Cardiac muscle cell (in vitro differentiated cells and primary cell): Measurements from ENCODE around the gene SH3BP2. TPM values are rescaled to one million over a fixed set of nuclear protein-coding genes. Genes with fewer than 3 reads are reported as not detected.
"Not testable (repeated sequence)": the region's sequence is repeated elsewhere in the genome, so short reads cannot be mapped to it uniquely, and the experiment has no call there.

Experiments
- DNase-seq, 2 donors: peaks; one replicate each; pipeline versions ENCODE4 v3.0.0 to v3.0.0-alpha.2; 2010 to 2017; ENCODE audit warnings: low read depth in 1 of 2, low spot score in 1 of 2
- H3K27ac ChIP-seq: fragments of 200-600 bp; sonication (generic); 2 replicates; pipeline ENCODE4 v1.5.1; 2016
- H3K27me3 ChIP-seq: fragments of 200-600 bp; sonication (generic); 2 replicates; pipeline ENCODE4 v1.6.0; 2016; ENCODE audit warnings: control low read depth
- H3K36me3 ChIP-seq: fragments of 200-600 bp; sonication (generic); 2 replicates; pipeline ENCODE4 v1.5.1; 2016; ENCODE audit warnings: control low read depth
- H3K4me1 ChIP-seq: fragments of 200-600 bp; sonication (generic); 2 replicates; pipeline ENCODE4 v1.8.1; 2017; ENCODE audit warnings: low read depth, mild to moderate bottlenecking, mixed run types
- H3K4me3 ChIP-seq: fragments of 200-600 bp; sonication (generic); 2 replicates; pipeline ENCODE4 v1.5.1; 2016; ENCODE audit warnings: mild to moderate bottlenecking
- H3K9me3 ChIP-seq: fragments of 200-600 bp; sonication (generic); 2 replicates; pipeline ENCODE4 v1.5.1; 2017; ENCODE audit warnings: low read depth, mild to moderate bottlenecking, control low read depth
- polyA plus RNA-seq: library from polyadenylated mRNA; unstranded; fragments of >200 nt; fragmentation: Nextera tagmentation; extraction: Ambion mirVana; gene quantifications from 2 replicates; pipeline ENCODE4 v1.2.1, GENCODE V29; 2016
- total RNA-seq: library from RNA; depleted of rRNA; stranded (reverse); fragments of >200 nt; gene quantifications from 2 replicates; pipeline ENCODE4 v1.2.3, GENCODE V29; 2016
- TF ChIP-seq, protein P1 (sequence below): IDR thresholded peaks from 2 replicates; pipeline ENCODE4 v1.5.1; 2012; ENCODE audit warnings: low read depth, mild to moderate bottlenecking, low read length

SH3BP2 gene
- total and polyA plus RNA-seq, 2 experiments from 2014 or later = 8.5 to 31.7 TPM

DNA sequence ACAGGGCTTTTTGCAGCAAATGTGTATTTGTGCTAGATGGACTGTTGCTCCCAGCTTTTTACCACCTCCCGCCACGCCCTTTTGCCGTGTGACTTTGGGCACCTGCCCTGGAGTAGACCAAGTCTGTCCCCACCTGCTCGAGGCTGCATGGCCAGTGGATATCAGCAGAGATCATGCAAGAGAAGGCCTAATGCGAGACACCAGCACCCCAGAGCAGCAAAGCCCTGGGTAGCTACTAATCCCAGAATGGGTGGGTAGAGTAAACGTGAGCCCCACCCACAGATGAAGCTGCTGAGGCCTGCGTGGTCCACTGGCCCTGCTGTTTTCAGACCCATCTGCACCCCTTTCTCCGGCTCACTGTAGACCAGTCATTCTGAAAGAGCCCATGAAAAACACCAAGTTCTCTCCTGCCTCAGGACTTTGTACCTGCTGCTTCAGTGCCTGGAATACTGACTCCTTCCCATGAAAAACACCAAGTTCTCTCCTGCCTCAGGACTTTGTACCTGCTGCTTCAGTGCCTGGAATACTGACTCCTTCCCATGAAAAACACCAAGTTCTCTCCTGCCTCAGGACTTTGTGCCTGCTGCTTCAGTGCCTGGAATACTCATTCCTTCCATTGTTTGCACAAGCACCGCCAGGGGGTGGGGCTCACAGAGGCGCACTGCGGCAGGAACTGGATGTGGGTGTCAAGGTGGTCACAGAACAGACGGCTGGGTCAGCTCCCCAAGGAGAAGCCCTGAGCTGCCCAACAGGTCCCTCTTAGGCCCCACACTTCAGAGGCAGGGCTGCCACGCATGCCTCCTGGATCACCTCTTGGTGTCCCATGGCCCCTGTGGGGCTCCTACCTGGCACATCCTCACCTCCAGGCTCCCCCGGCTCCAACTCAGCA, 31.6 kb upstream of the SH3BP2 start:
- no peaks in the 10 kb centered on the region for H3K9me3 ChIP-seq
- H3K4me3 ChIP-seq = no peak overlapping the region
- no peak overlapping the region for H3K27ac ChIP-seq
- H3K36me3 ChIP-seq = no peaks in the 10 kb centered on the region
- H3K27me3 ChIP-seq = no peaks in the 10 kb centered on the region
- TF ChIP-seq, protein P1, sequence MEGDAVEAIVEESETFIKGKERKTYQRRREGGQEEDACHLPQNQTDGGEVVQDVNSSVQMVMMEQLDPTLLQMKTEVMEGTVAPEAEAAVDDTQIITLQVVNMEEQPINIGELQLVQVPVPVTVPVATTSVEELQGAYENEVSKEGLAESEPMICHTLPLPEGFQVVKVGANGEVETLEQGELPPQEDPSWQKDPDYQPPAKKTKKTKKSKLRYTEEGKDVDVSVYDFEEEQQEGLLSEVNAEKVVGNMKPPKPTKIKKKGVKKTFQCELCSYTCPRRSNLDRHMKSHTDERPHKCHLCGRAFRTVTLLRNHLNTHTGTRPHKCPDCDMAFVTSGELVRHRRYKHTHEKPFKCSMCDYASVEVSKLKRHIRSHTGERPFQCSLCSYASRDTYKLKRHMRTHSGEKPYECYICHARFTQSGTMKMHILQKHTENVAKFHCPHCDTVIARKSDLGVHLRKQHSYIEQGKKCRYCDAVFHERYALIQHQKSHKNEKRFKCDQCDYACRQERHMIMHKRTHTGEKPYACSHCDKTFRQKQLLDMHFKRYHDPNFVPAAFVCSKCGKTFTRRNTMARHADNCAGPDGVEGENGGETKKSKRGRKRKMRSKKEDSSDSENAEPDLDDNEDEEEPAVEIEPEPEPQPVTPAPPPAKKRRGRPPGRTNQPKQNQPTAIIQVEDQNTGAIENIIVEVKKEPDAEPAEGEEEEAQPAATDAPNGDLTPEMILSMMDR = no peak
- DNase-seq = peak in 1 of 2 donors; percentile 21
- H3K4me1 ChIP-seq = no peaks in the 10 kb centered on the region

DNA sequence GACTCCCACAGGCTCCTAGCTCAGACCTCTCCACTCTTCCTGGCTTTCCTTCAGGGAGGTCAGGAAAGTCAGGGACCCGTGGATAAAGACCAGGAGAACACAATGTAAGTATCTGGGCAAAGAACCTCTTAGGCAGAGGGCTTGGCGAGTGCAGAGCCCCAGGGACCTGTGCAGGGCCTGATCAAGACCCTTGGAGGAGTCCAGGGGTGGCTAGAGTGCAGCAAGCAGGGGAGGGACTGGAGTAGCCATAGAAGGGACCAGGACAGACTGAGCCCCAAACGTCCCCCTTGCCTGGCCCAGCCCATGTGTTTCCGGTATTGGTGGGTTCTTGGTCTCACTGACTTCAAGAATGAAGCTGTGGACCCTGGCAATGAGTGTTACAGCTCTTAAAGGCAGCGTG, 30.8 kb upstream of the SH3BP2 start:
- no peaks in the 10 kb centered on the region for H3K9me3 ChIP-seq
- H3K36me3 ChIP-seq = no peaks in the 10 kb centered on the region
- no peaks in the 10 kb centered on the region for H3K4me1 ChIP-seq
- no peaks in the 10 kb centered on the region for H3K27me3 ChIP-seq
- DNase-seq = no peak
- H3K4me3 ChIP-seq = no peak overlapping the region
- TF ChIP-seq, protein P1 = no peak
- no peak overlapping the region for H3K27ac ChIP-seq

DNA sequence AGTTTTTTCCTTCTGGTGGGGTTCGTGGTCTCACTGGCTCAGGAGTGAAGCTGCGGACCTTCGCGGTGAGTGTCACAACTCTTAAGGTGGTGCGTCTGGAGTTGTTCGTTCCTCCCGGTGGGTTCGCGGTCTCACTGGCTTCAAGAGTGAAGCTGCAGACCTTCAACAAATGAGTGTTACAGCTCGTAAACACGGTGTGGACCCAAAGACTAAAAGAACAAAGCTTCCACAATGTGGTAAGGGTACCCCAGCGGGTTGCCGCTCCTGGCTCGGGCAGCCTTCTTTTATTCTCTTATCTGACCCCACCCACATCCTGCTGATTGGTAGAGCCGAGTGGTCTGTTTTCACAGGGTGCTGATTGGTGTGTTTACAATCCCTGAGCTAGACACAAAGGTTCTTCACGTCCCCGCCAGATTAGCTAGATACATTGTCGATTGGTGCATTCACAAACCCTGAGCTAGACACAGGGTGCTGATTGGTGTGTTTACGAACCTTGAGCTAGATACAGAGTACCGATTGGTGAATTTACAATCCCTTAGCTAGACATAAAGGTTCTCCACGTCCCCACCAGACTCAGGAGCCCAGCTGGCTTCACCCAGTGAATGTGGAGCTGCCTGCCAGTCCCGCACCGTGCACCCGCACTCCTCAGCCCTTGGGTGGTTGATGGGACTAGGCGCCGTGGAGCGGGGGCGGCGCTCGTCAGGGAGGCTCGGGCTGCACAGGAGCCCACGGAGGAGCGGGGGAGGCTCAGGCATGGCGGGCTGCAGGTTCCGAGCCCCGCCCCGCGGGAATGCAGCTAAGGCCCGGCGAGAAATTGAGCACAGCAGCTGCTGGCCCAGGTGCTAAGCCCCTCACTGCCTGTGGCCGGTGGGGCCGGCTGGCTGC, 30.2 kb upstream of the SH3BP2 start:
- not testable (repeated sequence) for DNase-seq, H3K27ac ChIP-seq, H3K4me1 ChIP-seq, H3K9me3 ChIP-seq, H3K36me3 ChIP-seq, H3K4me3 ChIP-seq, H3K27me3 ChIP-seq

DNA sequence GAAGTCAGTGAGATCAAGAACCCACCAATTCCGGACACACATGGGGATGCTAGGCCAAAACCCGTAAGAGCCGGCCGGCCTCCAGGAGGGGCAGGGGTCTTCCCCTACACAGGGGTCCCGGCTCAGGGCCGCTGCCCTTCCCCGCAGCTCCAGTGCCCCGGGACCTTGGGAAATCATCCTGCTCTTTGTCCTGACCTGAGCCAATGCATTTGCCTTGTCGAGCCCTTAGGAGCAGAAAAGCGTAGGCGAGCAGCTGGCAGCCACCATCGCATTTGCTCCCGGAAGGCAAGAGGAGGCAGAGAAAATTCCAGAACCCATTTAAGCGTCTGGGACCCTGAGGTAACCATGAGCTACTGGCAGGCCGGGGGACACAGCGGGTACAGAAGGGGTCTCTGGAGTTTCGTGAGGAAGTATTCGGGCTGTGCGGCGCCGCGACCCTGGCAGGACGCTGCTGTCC, 29.3 kb upstream of the SH3BP2 start:
- TF ChIP-seq, protein P1 = no peak
- H3K4me3 ChIP-seq = no peak overlapping the region
- peak in 1 of 2 donors; percentile 49 for DNase-seq
- no peak overlapping the region for H3K27ac ChIP-seq
- no peaks in the 10 kb centered on the region for H3K27me3 ChIP-seq
- H3K36me3 ChIP-seq = no peaks in the 10 kb centered on the region
- H3K9me3 ChIP-seq = no peaks in the 10 kb centered on the region
- peaks cover 13% of the 10 kb centered on the region for H3K4me1 ChIP-seq

DNA sequence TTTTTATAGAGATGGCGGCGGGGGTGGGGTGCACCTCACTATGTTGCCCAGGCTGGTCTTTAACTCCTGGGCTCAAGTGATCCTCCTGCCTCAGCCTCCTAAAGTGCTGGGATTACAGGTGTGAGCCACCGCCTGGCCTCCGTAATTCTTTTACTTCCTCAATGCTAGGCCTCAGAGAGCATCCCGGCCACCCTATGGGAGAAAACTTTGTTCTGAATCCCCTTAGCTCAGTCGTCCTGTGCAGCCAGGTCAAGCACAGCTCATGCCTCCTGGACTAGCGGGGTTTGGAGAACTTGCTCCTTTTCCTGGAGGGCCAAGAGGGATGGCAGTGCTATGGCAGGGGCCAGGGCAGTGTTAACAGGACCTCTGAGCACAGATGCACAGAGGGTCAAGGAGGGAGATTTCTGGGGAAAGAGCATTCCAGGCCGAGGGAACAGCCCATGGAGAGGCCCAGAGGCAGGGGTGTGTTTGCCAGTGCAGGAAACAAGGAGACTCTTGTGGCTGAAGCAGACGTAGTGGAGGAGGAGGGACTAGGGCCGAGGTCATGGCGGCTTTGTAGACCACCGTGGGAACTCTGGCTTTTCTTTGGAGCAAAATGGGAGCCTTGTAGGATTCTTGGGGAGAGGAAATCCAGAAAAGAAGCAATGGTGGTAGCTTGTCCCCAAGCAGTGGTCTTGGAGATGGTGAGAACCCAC, 26.9 kb upstream of the SH3BP2 start:
- DNase-seq = no peak
- Histone ChIP-seq H3K4me1 (peaks cover 20% of the 10 kb centered on the region), H3K9me3 (no peaks in the 10 kb centered on the region), H3K4me3 (no peak overlapping the region), H3K27me3 (no peaks in the 10 kb centered on the region), H3K36me3 (no peaks in the 10 kb centered on the region), H3K27ac (no peak overlapping the region)
- TF ChIP-seq, protein P1 = no peak
